OCI-LY3 (cell line): ENCODE data around the gene NINJ1.

Source experiments
- EZH2phosphoT487 ChIP-seq: fragments of 200-600 bp; shearing (Covaris generic); IDR thresholded peaks from 2 replicates; pipeline ENCODE4 v1.6.1; 2018; ENCODE audit warnings: antibody characterized with exemption, mixed run types, low read depth
- TF ChIP-seq, protein P1 (sequence below): fragments of 200-600, 300-600 bp; sonication (generic); IDR thresholded peaks from 2 replicates; pipeline ENCODE4 v1.5.1; 2014; ENCODE audit warnings: antibody characterized with exemption, low read length, low read depth

DNA sequence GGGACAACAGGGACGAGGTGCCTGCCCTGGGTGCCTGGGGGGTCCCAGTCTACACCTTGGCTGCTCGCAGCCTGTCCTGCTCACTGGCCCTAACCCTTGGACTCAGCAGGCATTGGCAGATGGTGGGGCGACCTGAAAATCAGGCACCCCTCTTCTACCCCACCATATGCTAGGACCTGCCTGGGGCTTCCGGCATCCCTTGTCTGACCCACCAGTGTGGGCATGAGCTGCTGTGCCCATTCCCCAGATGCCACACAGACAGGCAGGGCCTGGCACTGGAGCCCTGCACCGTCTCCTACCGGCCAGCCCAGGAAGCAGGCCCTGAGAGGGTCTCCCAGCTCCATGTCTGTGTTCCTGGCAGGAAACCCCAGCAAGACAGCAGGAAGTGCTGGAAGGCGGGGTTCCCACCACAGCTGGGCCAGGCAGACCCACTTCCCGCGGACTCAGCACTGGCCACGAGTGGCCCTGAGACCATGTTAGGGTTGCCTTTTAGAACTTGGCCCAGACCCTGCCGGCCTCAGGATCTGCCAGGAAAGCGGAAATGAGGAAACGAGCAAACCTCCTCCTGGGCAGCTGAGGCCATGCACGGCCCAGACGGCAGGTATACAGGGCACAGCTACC, 3.1 kb downstream of the NINJ1 start:
- TF ChIP-seq, protein P1, sequence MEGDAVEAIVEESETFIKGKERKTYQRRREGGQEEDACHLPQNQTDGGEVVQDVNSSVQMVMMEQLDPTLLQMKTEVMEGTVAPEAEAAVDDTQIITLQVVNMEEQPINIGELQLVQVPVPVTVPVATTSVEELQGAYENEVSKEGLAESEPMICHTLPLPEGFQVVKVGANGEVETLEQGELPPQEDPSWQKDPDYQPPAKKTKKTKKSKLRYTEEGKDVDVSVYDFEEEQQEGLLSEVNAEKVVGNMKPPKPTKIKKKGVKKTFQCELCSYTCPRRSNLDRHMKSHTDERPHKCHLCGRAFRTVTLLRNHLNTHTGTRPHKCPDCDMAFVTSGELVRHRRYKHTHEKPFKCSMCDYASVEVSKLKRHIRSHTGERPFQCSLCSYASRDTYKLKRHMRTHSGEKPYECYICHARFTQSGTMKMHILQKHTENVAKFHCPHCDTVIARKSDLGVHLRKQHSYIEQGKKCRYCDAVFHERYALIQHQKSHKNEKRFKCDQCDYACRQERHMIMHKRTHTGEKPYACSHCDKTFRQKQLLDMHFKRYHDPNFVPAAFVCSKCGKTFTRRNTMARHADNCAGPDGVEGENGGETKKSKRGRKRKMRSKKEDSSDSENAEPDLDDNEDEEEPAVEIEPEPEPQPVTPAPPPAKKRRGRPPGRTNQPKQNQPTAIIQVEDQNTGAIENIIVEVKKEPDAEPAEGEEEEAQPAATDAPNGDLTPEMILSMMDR, result no peak
- TF ChIP-seq EZH2phosphoT487, result no peak
